Posterior cingulate gyrus (tissue), 11 donors: Measurements from ENCODE around the gene LHPP.
A peak's percentile ranks its signal among the peaks of the same experiment; 100 is the strongest.

ENCODE experiments used
- DNase-seq, 10 donors: peaks; one replicate each; pipeline versions ENCODE4 v3.0.0 to v3.0.0-alpha.2; 2020 to 2021; ENCODE audit warnings: mixed read lengths in 3 of 10
- intact Hi-C: fragments of 100-400 bp; cut with DNase I; formaldehyde crosslinking; loops from one replicate; pipeline ENCODE4 v1.15.1; 2023

The LHPP gene

GRCh38 chr10:124656113-124656490 lies 194.5 kb downstream of the LHPP start:
- intact Hi-C loops, result no loop called here
- peak in 3 of 10 donors; percentile 41 to 61 (median 47) for DNase-seq

GRCh38 chr10:124656541-124656940 lies 194.9 kb downstream of the LHPP start:
- DNase-seq, result peak in 1 of 10 donors; percentile 8
- intact Hi-C loops, result no loop called here

- peak in 4 of 10 donors; percentile 51 to 92 (median 84) for DNase-seq
- intact Hi-C loops, result no loop called here
Measured at GRCh38 chr10:124657806-124658205, 196.2 kb downstream of the LHPP start.

GRCh38 chr10:124658591-124659242 lies 197.1 kb downstream of the LHPP start:
- intact Hi-C loops, result no loop called here
- peak in 3 of 10 donors; percentile 49 to 73 (median 55) for DNase-seq

- intact Hi-C loops, result no loop called here
- DNase-seq, result no peak
Measured at GRCh38 chr10:124659380-124659779, 197.8 kb downstream of the LHPP start.

GRCh38 chr10:124660404-124661125 lies 198.9 kb downstream of the LHPP start:
- peak in 3 of 10 donors; percentile 35 to 66 (median 45) for DNase-seq

GRCh38 chr10:124661660-124662180 lies 200.1 kb downstream of the LHPP start:
- peak in 1 of 10 donors; percentile 70 for DNase-seq
- intact Hi-C loops, result no loop called here

More at GRCh38 chr10:124660404-124661125, 198.9 kb downstream of the LHPP start:
- intact Hi-C loops, result no loop called here

- intact Hi-C loops, result no loop called here
- DNase-seq, result peak in 1 of 10 donors; percentile 60
Measured at GRCh38 chr10:124663228-124663627, 201.6 kb downstream of the LHPP start.
